ENCODE data around the gene C13orf42.

GRCh38 chr13:51093574-51093973 is 17.5 kb downstream of the C13orf42 start:
- TF ChIP-seq, protein P1, sequence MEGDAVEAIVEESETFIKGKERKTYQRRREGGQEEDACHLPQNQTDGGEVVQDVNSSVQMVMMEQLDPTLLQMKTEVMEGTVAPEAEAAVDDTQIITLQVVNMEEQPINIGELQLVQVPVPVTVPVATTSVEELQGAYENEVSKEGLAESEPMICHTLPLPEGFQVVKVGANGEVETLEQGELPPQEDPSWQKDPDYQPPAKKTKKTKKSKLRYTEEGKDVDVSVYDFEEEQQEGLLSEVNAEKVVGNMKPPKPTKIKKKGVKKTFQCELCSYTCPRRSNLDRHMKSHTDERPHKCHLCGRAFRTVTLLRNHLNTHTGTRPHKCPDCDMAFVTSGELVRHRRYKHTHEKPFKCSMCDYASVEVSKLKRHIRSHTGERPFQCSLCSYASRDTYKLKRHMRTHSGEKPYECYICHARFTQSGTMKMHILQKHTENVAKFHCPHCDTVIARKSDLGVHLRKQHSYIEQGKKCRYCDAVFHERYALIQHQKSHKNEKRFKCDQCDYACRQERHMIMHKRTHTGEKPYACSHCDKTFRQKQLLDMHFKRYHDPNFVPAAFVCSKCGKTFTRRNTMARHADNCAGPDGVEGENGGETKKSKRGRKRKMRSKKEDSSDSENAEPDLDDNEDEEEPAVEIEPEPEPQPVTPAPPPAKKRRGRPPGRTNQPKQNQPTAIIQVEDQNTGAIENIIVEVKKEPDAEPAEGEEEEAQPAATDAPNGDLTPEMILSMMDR (IDR thresholded peaks at IDR 0.05): no peak
- no peak for TF ChIP-seq POLR2A (IDR thresholded peaks at IDR 0.05)
